Activated T-cell treated with anti-CD3 and anti-CD28 coated beads, Interleukin-2, amount 50 U/mL, for 72 hours (primary cell): ENCODE results near the gene WWOX. TPM values are rescaled to one million over a fixed set of nuclear protein-coding genes. Genes with fewer than 3 reads are reported as not detected.

Experiments used
- ATAC-seq, 2 donors: fragments of 150-1000 bp; cut with Tn5 transposase; replicated peaks in 1 of 2; 2 replicates each; pipeline ENCODE4 v1.10.0; 2021; ENCODE audit warnings: moderate library complexity in 2 of 2, mild to moderate bottlenecking in 1 of 2
- DNase-seq, 2 donors: peaks; one replicate each; pipeline ENCODE4 v3.0.0; 2021 to 2022; ENCODE audit warnings: mixed read lengths in 1 of 2
- H3K27ac Mint-ChIP-seq: one replicate; pipeline ENCODE4 v1.8.0; 2022; ENCODE audit warnings: mild to moderate bottlenecking, moderate library complexity, mixed read lengths
- H3K27me3 Mint-ChIP-seq: one replicate; pipeline ENCODE4 v1.8.0; 2022; ENCODE audit warnings: low read depth, mixed read lengths
- H3K36me3 Mint-ChIP-seq, 2 donors: one replicate each; pipeline ENCODE4 v1.8.0; 2022; ENCODE audit warnings: mixed read lengths in 2 of 2, mild to moderate bottlenecking in 1 of 2; ENCODE audit not compliant: insufficient read depth in 2 of 2
- H3K4me1 Mint-ChIP-seq: one replicate; pipeline ENCODE4 v1.8.0; 2022; ENCODE audit warnings: low read depth, mixed read lengths
- H3K4me3 Mint-ChIP-seq, 2 donors: one replicate each; pipeline ENCODE4 v1.8.0; 2022; ENCODE audit warnings: mild to moderate bottlenecking in 2 of 2, mixed read lengths in 2 of 2, moderate library complexity in 2 of 2
- H3K9me3 Mint-ChIP-seq, 2 donors: one replicate each; pipeline ENCODE4 v1.8.0; 2022; ENCODE audit warnings: mixed read lengths in 2 of 2
- total RNA-seq, 2 donors: library from RNA; stranded (reverse); gene quantifications; one replicate each; pipeline ENCODE4 v1.2.3, GENCODE V29; 2022

WWOX gene
- total RNA-seq, 2 donors from 2014 or later: 21.2 to 21.5 TPM

- no peak for ATAC-seq
- peaks cover 17% of the 10 kb centered on the region for H3K4me1 Mint-ChIP-seq
- DNase-seq: no peak
- peaks cover 4 to 5% of the 10 kb centered on the region in 2 donors for H3K9me3 Mint-ChIP-seq
- peak overlapping the region; percentile 77 to 87 for H3K4me3 Mint-ChIP-seq
- peak overlapping the region; percentile 83 for H3K27ac Mint-ChIP-seq
- no peaks in the 10 kb centered on the region for H3K27me3 Mint-ChIP-seq
- H3K36me3 Mint-ChIP-seq: peaks cover 4% of the 10 kb centered on the region in 2 donors
These were observed 1064.4 kb downstream of the WWOX start for GRCh38 chr16:79163691-79164387.

DNA sequence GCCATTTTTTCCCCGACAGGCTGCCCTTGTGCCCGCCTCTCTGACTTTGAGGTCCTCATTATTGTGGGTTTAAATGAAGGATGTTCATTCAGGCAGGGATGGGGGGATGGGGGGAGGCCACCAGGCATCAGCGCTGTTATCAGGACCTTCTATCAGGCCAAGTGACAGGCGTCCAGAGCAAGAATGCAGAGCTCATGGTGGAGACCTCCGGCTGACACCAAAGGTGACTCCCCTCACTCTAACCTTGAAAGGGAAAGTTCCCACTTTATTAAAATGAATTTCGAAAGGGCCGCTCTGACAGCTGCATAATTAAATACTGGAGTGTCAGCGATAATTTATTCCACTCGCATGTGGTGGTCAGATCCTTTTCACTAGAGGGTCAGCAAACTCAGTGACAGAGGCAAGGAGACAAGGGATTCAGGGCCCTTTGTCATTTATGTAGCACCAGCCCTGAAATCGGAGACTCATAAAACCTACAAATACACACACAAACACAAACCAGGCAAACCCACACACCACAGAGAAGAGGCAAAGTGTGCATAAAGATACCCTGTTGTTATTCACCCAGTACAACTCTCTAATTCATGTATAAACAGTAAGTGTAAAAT lies 1065.0 kb downstream of the WWOX start:
- H3K36me3 Mint-ChIP-seq: peaks cover 4% of the 10 kb centered on the region in 2 donors
- peaks cover 4 to 5% of the 10 kb centered on the region in 2 donors for H3K9me3 Mint-ChIP-seq
- ATAC-seq: no peak
- H3K27ac Mint-ChIP-seq: no peak overlapping the region
- H3K27me3 Mint-ChIP-seq: no peaks in the 10 kb centered on the region
- H3K4me3 Mint-ChIP-seq: peak overlapping the region in 1 of 2 donors; percentile 27
- H3K4me1 Mint-ChIP-seq: peaks cover 23% of the 10 kb centered on the region
- no peak for DNase-seq

GRCh38 chr16:79165079-79165478 lies 1065.6 kb downstream of the WWOX start:
- ATAC-seq: no peak
- H3K4me1 Mint-ChIP-seq: peaks cover 23% of the 10 kb centered on the region
- H3K36me3 Mint-ChIP-seq: peaks cover 4% of the 10 kb centered on the region in 2 donors
- DNase-seq: no peak
- H3K4me3 Mint-ChIP-seq: no peak overlapping the region
- H3K9me3 Mint-ChIP-seq: peaks cover 4 to 5% of the 10 kb centered on the region in 2 donors
- no peaks in the 10 kb centered on the region for H3K27me3 Mint-ChIP-seq
- no peak overlapping the region for H3K27ac Mint-ChIP-seq

DNA sequence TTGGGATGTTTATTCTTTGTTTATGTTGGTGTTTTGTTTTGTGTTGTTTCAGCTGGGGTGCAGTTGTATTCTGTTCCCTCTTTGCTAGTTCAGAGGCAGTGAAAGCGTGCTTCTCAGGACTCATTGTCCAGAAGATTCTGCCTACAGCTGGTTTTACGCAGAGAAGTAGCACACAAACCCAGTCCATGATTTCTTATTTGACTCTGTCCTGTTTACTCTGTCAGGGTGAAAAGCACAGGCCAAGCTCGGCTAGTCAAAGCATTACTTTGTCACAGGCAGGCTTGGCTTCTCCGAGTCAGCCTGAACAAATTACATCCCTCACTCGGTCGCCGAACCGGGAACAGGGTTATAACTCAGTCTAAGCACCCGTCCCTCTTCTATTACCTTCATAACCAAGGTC lies 1066.1 kb downstream of the WWOX start:
- DNase-seq: no peak
- H3K27ac Mint-ChIP-seq: no peak overlapping the region
- H3K4me3 Mint-ChIP-seq: no peak overlapping the region
- peaks cover 4% of the 10 kb centered on the region in 2 donors for H3K36me3 Mint-ChIP-seq
- H3K4me1 Mint-ChIP-seq: peaks cover 23% of the 10 kb centered on the region
- peaks cover 4 to 5% of the 10 kb centered on the region in 2 donors for H3K9me3 Mint-ChIP-seq
- H3K27me3 Mint-ChIP-seq: no peaks in the 10 kb centered on the region
- no peak for ATAC-seq

GRCh38 chr16:79167893-79168292 lies 1068.4 kb downstream of the WWOX start:
- H3K36me3 Mint-ChIP-seq: peaks cover 4% of the 10 kb centered on the region in 2 donors
- no peaks in the 10 kb centered on the region for H3K27me3 Mint-ChIP-seq
- no peak overlapping the region for H3K4me3 Mint-ChIP-seq
- peaks cover 23% of the 10 kb centered on the region for H3K4me1 Mint-ChIP-seq
- DNase-seq (no peak), ATAC-seq (no peak)
- no peak overlapping the region for H3K27ac Mint-ChIP-seq
- peaks cover 4 to 5% of the 10 kb centered on the region in 2 donors for H3K9me3 Mint-ChIP-seq

- peaks cover 4% of the 10 kb centered on the region in 2 donors for H3K36me3 Mint-ChIP-seq
- no peak overlapping the region for H3K4me3 Mint-ChIP-seq
- peaks cover 4 to 5% of the 10 kb centered on the region in 2 donors for H3K9me3 Mint-ChIP-seq
- no peak for DNase-seq
- H3K4me1 Mint-ChIP-seq: peaks cover 19% of the 10 kb centered on the region
- H3K27ac Mint-ChIP-seq: no peak overlapping the region
- H3K27me3 Mint-ChIP-seq: no peaks in the 10 kb centered on the region
- no peak for ATAC-seq
These were observed 1068.9 kb downstream of the WWOX start for GRCh38 chr16:79168321-79168720.

GRCh38 chr16:79169239-79169638 lies 1069.8 kb downstream of the WWOX start:
- ATAC-seq (peak; percentile 50 to 77), DNase-seq (peak; percentile 7 to 42)
- Mint-ChIP-seq H3K36me3 (peaks cover 4% of the 10 kb centered on the region in 2 donors), H3K9me3 (peaks cover 4 to 5% of the 10 kb centered on the region in 2 donors), H3K4me1 (peaks cover 11% of the 10 kb centered on the region), H3K27me3 (no peaks in the 10 kb centered on the region), H3K4me3 (no peak overlapping the region), H3K27ac (no peak overlapping the region)

DNA sequence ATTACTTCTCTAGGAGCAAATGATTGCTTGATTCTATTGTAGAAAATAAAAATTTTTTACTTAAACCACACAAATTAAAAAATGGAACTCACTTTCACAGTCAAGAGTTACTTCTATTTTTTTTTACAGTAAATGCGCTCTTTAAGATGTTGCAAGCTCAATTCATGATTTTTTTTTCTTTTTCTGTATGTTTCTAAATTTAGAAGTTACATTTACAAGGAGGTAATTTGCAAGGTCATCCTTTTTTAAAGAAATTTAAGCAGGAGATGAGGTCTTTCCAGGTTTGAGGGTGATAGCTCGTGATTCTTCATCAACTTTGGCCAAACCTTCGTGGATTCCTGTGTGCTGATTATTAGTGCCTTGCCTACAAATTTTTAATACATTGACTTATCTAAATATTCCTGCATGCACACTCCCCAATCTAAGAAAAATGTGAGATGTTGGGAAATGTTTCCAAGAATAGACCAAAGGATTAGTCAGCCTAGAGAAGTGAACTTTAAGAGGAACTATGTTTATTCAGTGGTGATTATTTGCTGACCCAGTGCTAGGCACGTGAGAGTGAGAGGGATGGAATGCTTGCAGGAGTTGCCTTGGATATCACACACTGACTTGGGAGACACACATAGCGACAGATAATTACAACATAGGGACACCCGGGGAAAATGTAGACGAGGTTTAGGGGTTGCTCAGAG lies 1071.2 kb downstream of the WWOX start:
- no peak overlapping the region for H3K4me3 Mint-ChIP-seq
- peaks cover 5 to 6% of the 10 kb centered on the region in 2 donors for H3K36me3 Mint-ChIP-seq
- peaks cover 4% of the 10 kb centered on the region for H3K27me3 Mint-ChIP-seq
- no peak for DNase-seq
- H3K9me3 Mint-ChIP-seq: peaks cover 4 to 5% of the 10 kb centered on the region in 2 donors
- H3K4me1 Mint-ChIP-seq: peaks cover 11% of the 10 kb centered on the region
- no peak for ATAC-seq
- no peak overlapping the region for H3K27ac Mint-ChIP-seq

DNA sequence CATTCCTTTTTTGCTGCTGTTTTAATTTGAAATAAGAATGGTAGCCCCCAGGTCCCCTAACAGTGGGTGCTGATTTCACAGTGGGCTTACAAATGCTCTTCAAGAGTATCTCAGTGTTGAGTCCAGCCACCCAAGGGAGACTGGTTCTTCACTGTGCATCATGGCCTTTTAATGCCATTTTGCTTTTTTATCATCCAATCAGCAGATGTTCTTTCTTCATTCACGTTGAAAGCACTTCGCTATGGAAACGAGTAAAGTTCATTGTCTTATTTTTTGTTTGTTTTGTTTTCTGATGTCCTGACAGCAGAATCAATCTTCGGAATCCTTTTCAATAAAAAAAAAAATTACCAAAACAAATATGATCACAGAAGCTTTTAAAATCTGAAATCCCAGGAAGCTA lies 1072.0 kb downstream of the WWOX start:
- H3K36me3 Mint-ChIP-seq: peaks cover 7% of the 10 kb centered on the region in 2 donors
- H3K4me3 Mint-ChIP-seq: no peak overlapping the region
- DNase-seq: no peak
- peaks cover 15% of the 10 kb centered on the region for H3K4me1 Mint-ChIP-seq
- H3K27ac Mint-ChIP-seq: no peak overlapping the region
- H3K27me3 Mint-ChIP-seq: peaks cover 7% of the 10 kb centered on the region
- no peak for ATAC-seq
- peaks cover 4 to 5% of the 10 kb centered on the region in 2 donors for H3K9me3 Mint-ChIP-seq

GRCh38 chr16:79171931-79172705 lies 1072.7 kb downstream of the WWOX start:
- peaks cover 15% of the 10 kb centered on the region for H3K4me1 Mint-ChIP-seq
- DNase-seq (no peak), ATAC-seq (no peak)
- no peak overlapping the region for H3K4me3 Mint-ChIP-seq
- H3K9me3 Mint-ChIP-seq: peaks cover 4 to 5% of the 10 kb centered on the region in 2 donors
- peaks cover 8 to 9% of the 10 kb centered on the region in 2 donors for H3K36me3 Mint-ChIP-seq
- peaks cover 7% of the 10 kb centered on the region for H3K27me3 Mint-ChIP-seq
- no peak overlapping the region for H3K27ac Mint-ChIP-seq

GRCh38 chr16:79172976-79173500 lies 1073.6 kb downstream of the WWOX start:
- H3K9me3 Mint-ChIP-seq: peaks cover under 1 to 1% of the 10 kb centered on the region in 2 donors

GRCh38 chr16:79173919-79174318 lies 1074.5 kb downstream of the WWOX start:
- Mint-ChIP-seq H3K4me3 (no peak overlapping the region), H3K9me3 (no peaks in the 10 kb centered on the region), H3K27me3 (peaks cover 7% of the 10 kb centered on the region), H3K4me1 (peaks cover 12% of the 10 kb centered on the region), H3K36me3 (peaks cover 7 to 8% of the 10 kb centered on the region in 2 donors), H3K27ac (no peak overlapping the region)
- DNase-seq: no peak
- no peak for ATAC-seq

More at GRCh38 chr16:79172976-79173500, 1073.6 kb downstream of the WWOX start:
- Mint-ChIP-seq H3K36me3 (peaks cover 7 to 9% of the 10 kb centered on the region in 2 donors), H3K4me1 (peaks cover 15% of the 10 kb centered on the region), H3K4me3 (no peak overlapping the region), H3K27ac (no peak overlapping the region), H3K27me3 (peaks cover 7% of the 10 kb centered on the region)
- DNase-seq: no peak
- no peak for ATAC-seq
